GM10266 (cell line): ENCODE measurements around the gene EYA2.

Experiments used
- DNase-seq: peaks from one replicate; pipeline ENCODE4 v3.0.0; 2012; ENCODE audit errors: extremely low spot score
- TF ChIP-seq, protein P1 (sequence below): IDR thresholded peaks from 2 replicates; pipeline ENCODE4 v1.5.1; 2012; ENCODE audit warnings: mild to moderate bottlenecking, low read depth; ENCODE audit not compliant: control insufficient read depth, insufficient read depth; ENCODE audit errors: missing control alignments

Gene EYA2

GRCh38 chr20:47036091-47036870 is 141.6 kb downstream of the EYA2 start:
- TF ChIP-seq, protein P1, sequence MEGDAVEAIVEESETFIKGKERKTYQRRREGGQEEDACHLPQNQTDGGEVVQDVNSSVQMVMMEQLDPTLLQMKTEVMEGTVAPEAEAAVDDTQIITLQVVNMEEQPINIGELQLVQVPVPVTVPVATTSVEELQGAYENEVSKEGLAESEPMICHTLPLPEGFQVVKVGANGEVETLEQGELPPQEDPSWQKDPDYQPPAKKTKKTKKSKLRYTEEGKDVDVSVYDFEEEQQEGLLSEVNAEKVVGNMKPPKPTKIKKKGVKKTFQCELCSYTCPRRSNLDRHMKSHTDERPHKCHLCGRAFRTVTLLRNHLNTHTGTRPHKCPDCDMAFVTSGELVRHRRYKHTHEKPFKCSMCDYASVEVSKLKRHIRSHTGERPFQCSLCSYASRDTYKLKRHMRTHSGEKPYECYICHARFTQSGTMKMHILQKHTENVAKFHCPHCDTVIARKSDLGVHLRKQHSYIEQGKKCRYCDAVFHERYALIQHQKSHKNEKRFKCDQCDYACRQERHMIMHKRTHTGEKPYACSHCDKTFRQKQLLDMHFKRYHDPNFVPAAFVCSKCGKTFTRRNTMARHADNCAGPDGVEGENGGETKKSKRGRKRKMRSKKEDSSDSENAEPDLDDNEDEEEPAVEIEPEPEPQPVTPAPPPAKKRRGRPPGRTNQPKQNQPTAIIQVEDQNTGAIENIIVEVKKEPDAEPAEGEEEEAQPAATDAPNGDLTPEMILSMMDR: no peak
- DNase-seq: no peak

GRCh38 chr20:47038566-47039560 is 144.2 kb downstream of the EYA2 start:
- DNase-seq: no peak
- TF ChIP-seq, protein P1: no peak

DNA sequence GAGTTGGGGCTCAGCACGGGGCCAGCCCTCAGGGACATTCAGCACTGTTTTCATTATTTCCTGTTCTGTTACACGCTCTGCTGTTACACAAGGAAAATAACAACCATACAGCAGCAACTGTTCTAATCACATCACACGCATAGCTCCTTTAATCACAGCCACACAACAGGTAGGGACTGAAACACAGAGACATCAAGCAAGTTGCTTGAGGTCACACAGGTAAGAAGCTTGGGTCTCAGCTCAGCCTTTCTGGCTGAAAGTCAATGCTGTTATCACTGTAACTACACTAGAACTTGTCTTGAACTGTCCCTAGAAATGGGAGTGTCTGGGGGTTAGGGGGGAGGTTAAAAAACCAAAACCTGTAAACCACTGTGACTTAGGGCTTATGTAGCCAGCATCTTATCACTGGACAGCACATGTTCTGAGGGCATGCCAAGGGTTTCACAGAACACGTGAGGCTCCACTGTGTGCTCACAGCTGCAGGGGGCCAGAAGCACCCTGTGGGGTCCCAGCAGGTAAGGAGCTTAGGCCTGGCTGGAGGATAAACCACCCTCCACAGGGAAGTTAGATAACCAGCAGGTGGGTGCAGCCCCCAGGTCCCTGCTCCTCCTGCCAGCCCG is 146.0 kb downstream of the EYA2 start:
- no peak for DNase-seq
- TF ChIP-seq, protein P1: no peak

- DNase-seq: no peak
- TF ChIP-seq, protein P1: no peak
Measured at GRCh38 chr20:47041396-47041899, 146.8 kb downstream of the EYA2 start.

DNA sequence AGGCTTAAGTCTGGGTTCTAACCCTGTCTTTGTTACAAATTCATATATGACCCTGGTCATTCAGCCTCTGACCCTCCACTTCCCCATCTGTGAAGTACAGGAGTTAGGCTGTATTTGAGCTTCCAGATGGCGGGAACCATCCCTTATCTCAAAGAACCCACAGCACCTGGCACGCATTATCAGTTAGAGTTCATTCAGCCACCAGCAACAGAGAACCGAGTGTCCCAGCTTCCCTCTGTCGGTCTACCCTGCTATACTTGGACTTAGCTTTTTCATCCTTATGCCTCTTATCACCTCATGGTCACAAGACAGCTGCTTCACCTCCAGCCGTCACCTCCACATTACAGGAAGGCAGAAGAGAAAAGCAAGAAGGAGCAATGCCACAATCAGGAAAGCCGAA is 147.8 kb downstream of the EYA2 start:
- DNase-seq: no peak
- TF ChIP-seq, protein P1: no peak

- TF ChIP-seq, protein P1: no peak
- no peak for DNase-seq
Measured at GRCh38 chr20:47043086-47043485, 148.4 kb downstream of the EYA2 start.

DNA sequence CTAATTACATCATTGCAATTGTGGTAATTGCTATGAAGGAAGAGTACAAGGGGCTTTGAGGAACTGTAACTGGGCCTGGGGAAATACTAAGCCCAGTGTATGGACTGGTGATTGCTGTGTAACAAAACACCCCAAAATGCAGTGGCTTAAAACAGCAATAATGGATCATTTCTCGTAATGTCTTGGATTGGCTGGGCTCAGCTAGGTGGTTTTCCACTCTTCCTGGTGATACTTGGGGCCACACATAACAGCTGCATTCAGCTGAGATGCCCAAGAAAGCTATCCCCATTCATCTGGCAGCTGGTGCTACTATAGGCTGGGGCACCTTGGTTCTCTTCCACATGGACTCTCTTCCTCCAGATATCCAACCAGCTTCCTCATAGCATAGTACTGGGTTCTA is 150.3 kb downstream of the EYA2 start:
- TF ChIP-seq, protein P1: no peak

More for the DNA sequence above, 150.3 kb downstream of the EYA2 start:
- no peak for DNase-seq
